ENCODE results near the gene MTMR3. TPM values are rescaled to one million over a fixed set of nuclear protein-coding genes. Genes with fewer than 3 reads are reported as not detected.

MTMR3 gene
- total RNA-seq, 1 donor: 26.9 TPM

DNA sequence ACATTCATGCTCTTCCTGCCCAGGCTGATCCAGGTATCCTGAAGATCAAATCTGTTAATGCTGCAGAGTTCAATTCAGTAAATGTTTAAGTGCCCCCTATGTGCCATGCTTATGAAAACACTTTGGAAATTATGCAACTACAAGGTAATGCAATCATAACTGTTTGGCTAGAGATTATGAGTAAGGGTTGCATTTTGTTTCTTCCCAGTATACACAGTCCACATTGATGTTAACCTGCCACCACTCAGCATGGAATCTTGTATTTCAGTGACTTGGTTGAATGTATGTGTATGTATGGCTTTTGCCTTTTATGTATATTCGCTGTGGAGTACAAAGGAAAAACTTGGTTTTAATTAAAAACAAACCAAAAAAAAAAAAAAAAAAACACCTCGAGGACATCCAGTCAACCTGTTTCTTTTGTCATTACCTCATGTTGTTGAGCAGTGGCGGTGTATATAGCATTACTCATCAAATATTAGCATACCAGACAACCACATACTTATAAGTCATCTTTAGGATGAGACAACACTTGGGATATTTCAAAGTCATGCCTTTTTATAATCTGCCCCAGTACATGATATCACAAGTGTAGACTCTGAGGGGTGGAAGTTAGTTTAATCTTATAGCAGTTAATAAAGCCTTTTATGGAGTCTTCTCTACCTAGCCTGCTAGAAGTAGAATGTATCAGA, 111.2 kb downstream of the MTMR3 start:
- H3K4me3 ChIP-seq (ENCODE audit: low read depth, low read length): no peak overlapping the region
- peak; percentile 47 for DNase-seq (ENCODE audit: low read depth)
- peak; percentile 10 for TF ChIP-seq CTCF (IDR thresholded peaks at IDR 0.05; ENCODE audit: insufficient read depth, low read length)

- DNase-seq (ENCODE audit: low read depth): peak; percentile 25
Observed at GRCh38 chr22:29994943-29995342, 112.0 kb downstream of the MTMR3 start.

DNA sequence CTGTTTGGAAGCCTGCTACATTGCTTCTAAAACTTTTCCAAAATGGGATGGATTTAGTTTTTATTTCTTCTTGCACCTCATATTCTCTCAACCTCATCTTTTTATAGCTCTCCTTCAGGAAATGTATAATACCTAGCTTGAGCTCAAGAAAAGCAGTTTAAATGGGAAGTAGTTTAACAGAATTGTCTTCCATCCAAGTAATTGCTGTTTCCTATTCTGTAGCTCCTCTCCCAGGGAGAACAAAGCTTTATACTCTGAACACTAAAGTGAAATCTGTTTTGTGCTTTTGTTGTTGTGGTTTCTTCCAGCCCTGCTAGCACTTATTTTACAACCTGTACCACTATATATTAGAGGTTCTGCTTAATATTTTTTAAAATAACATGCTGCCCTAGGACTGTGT, 114.1 kb downstream of the MTMR3 start:
- no peak overlapping the region for H3K4me3 ChIP-seq (ENCODE audit: low read depth, low read length)
- DNase-seq (ENCODE audit: low read depth): no peak
- no peak for TF ChIP-seq CTCF (IDR thresholded peaks at IDR 0.05; ENCODE audit: insufficient read depth, low read length)

More at GRCh38 chr22:29994943-29995342, 112.0 kb downstream of the MTMR3 start:
- no peak for TF ChIP-seq CTCF (IDR thresholded peaks at IDR 0.05; ENCODE audit: insufficient read depth, low read length)
- H3K4me3 ChIP-seq (ENCODE audit: low read depth, low read length): no peak overlapping the region

- TF ChIP-seq CTCF (IDR thresholded peaks at IDR 0.05; ENCODE audit: insufficient read depth, low read length): no peak
- no peak for DNase-seq (ENCODE audit: low read depth)
- H3K4me3 ChIP-seq (ENCODE audit: low read depth, low read length): no peak overlapping the region
Observed at GRCh38 chr22:29997516-29997915, 114.5 kb downstream of the MTMR3 start.

GRCh38 chr22:29998627-29999384, 115.8 kb downstream of the MTMR3 start:
- DNase-seq (ENCODE audit: low read depth): peak; percentile 40
- no peak overlapping the region for H3K4me3 ChIP-seq (ENCODE audit: low read depth, low read length)
- peak; percentile 55 for TF ChIP-seq CTCF (IDR thresholded peaks at IDR 0.05; ENCODE audit: insufficient read depth, low read length)

- no peak for TF ChIP-seq CTCF (IDR thresholded peaks at IDR 0.05; ENCODE audit: insufficient read depth, low read length)
- DNase-seq (ENCODE audit: low read depth): peak; percentile 11
Observed at GRCh38 chr22:30000566-30000965, 117.6 kb downstream of the MTMR3 start.

More at GRCh38 chr22:30000566-30000965, 117.6 kb downstream of the MTMR3 start:
- no peak overlapping the region for H3K4me3 ChIP-seq (ENCODE audit: low read depth, low read length)
